Measurements from ENCODE around the gene CST9. TPM values are rescaled to one million over a fixed set of nuclear protein-coding genes. Genes with fewer than 3 reads are reported as not detected.

Gene CST9
- total and polyA plus RNA-seq, 2 of the 13 experiments (the other 11 are each of a cell fraction or from before 2014, with no cell fraction given): 0.07 TPM; not detected in 1

DNA sequence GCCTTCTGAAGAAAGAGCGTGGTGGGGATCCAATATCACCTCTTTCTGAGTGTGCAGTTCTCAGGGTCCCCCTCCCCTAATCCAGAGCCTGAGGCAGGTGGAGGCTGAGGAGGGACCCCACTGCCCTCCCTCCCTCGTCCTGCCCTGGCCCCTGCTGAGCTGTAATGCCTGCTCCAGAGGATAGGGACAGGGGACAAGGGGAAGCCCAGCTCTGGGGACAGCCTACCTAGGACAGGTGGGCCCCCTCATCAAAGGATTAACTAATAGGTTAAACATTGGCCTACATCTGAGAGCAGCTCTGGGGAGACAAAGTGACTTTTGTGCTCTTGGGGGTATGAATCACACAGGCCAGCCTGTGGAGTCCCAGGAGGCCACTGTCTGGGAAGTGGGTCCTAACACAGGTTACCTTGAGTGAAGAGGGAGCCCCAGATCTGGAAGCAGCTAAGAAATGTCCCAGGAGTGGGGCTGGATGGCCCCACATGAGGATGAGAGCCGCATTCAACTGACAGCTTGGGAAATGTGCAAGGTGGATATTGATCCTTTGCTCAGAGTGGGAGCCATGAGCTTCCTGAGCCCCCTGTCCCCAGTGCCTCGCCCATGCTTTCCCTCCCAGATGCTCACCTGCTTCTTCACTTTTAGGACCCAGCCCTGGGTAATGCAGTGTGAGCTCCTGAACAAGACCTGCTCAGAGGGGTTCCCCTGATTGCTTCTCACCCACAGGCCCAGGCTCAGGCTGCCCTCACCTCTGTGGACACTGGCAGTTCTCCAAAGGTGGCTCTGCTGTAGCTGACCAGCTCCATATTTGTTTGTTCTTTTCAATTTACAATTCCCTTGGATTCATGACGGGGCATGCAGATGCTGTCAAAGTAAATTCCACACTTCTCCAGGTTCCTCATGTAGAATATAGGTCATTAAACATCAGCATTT is 19.6 kb downstream of the CST9 start (continued):
- TF ChIP-seq, protein P1, sequence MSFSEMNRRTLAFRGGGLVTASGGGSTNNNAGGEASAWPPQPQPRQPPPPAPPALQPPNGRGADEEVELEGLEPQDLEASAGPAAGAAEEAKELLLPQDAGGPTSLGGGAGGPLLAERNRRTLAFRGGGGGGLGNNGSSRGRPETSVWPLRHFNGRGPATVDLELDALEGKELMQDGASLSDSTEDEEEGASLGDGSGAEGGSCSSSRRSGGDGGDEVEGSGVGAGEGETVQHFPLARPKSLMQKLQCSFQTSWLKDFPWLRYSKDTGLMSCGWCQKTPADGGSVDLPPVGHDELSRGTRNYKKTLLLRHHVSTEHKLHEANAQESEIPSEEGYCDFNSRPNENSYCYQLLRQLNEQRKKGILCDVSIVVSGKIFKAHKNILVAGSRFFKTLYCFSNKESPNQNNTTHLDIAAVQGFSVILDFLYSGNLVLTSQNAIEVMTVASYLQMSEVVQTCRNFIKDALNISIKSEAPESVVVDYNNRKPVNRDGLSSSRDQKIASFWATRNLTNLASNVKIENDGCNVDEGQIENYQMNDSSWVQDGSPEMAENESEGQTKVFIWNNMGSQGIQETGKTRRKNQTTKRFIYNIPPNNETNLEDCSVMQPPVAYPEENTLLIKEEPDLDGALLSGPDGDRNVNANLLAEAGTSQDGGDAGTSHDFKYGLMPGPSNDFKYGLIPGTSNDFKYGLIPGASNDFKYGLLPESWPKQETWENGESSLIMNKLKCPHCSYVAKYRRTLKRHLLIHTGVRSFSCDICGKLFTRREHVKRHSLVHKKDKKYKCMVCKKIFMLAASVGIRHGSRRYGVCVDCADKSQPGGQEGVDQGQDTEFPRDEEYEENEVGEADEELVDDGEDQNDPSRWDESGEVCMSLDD (CRISPR knock-in tag; IDR thresholded peaks at IDR 0.05; ENCODE audit: borderline replicate concordance): peak; percentile 64; the same call in 1 of the 2 replicates
- no peak for TF ChIP-seq ZNF496 (CRISPR knock-in tag; IDR thresholded peaks at IDR 0.05; ENCODE audit: insufficient replicate concordance)
- no peak for TF ChIP-seq HNRNPK (IDR thresholded peaks at IDR 0.05; ENCODE audit: low read depth, low read length, poor library complexity, severe bottlenecking)
- TF ChIP-seq, protein P2, sequence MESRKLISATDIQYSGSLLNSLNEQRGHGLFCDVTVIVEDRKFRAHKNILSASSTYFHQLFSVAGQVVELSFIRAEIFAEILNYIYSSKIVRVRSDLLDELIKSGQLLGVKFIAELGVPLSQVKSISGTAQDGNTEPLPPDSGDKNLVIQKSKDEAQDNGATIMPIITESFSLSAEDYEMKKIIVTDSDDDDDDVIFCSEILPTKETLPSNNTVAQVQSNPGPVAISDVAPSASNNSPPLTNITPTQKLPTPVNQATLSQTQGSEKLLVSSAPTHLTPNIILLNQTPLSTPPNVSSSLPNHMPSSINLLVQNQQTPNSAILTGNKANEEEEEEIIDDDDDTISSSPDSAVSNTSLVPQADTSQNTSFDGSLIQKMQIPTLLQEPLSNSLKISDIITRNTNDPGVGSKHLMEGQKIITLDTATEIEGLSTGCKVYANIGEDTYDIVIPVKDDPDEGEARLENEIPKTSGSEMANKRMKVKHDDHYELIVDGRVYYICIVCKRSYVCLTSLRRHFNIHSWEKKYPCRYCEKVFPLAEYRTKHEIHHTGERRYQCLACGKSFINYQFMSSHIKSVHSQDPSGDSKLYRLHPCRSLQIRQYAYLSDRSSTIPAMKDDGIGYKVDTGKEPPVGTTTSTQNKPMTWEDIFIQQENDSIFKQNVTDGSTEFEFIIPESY (CRISPR knock-in tag; IDR thresholded peaks at IDR 0.05): 0 out of 2 replicates have a peak, but pooled peaks have one; percentile 13
- TF ChIP-seq, protein P3, sequence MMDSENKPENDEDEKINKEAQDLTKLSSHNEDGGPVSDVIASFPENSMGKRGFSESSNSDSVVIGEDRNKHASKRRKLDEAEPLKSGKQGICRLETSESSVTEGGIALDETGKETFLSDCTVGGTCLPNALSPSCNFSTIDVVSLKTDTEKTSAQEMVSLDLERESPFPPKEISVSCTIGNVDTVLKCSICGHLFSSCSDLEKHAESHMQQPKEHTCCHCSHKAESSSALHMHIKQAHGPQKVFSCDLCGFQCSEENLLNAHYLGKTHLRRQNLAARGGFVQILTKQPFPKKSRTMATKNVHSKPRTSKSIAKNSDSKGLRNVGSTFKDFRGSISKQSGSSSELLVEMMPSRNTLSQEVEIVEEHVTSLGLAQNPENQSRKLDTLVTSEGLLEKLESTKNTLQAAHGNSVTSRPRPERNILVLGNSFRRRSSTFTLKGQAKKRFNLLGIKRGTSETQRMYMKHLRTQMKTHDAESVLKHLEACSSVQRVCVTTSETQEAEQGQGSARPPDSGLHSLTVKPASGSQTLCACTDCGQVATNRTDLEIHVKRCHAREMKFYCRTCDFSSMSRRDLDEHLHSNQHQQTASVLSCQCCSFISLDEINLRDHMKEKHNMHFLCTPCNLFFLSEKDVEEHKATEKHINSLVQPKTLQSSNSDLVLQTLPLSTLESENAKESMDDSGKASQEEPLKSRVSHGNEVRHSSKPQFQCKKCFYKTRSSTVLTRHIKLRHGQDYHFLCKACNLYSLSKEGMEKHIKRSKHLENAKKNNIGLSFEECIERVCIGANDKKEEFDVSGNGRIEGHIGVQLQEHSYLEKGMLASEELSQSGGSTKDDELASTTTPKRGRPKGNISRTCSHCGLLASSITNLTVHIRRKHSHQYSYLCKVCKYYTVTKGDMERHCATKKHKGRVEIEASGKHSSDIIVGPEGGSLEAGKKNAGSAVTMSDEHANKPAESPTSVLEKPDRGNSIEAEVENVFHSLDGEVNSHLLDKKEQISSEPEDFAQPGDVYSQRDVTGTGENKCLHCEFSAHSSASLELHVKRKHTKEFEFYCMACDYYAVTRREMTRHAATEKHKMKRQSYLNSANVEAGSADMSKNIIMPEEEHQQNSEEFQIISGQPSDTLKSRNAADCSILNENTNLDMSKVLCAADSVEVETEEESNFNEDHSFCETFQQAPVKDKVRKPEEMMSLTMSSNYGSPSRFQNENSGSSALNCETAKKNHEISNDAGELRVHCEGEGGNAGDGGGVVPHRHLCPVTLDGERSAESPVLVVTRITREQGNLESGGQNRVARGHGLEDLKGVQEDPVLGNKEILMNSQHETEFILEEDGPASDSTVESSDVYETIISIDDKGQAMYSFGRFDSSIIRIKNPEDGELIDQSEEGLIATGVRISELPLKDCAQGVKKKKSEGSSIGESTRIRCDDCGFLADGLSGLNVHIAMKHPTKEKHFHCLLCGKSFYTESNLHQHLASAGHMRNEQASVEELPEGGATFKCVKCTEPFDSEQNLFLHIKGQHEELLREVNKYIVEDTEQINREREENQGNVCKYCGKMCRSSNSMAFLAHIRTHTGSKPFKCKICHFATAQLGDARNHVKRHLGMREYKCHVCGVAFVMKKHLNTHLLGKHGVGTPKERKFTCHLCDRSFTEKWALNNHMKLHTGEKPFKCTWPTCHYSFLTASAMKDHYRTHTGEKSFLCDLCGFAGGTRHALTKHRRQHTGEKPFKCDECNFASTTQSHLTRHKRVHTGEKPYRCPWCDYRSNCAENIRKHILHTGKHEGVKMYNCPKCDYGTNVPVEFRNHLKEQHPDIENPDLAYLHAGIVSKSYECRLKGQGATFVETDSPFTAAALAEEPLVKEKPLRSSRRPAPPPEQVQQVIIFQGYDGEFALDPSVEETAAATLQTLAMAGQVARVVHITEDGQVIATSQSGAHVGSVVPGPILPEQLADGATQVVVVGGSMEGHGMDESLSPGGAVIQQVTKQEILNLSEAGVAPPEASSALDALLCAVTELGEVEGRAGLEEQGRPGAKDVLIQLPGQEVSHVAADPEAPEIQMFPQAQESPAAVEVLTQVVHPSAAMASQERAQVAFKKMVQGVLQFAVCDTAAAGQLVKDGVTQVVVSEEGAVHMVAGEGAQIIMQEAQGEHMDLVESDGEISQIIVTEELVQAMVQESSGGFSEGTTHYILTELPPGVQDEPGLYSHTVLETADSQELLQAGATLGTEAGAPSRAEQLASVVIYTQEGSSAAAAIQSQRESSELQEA (CRISPR knock-in tag; IDR thresholded peaks at IDR 0.05; ENCODE audit: not compliant biosample characterization): peak; percentile 14
- no peak for TF ChIP-seq PAWR (CRISPR knock-in tag; IDR thresholded peaks at IDR 0.05; ENCODE audit: borderline replicate concordance)
- TF ChIP-seq ZFAT (CRISPR knock-in tag; conservative IDR thresholded peaks at IDR 0.05): no peak
- TF ChIP-seq NFKBIZ (CRISPR knock-in tag; IDR thresholded peaks at IDR 0.05): peak; percentile 69; the same call in 1 of the 2 replicates
- TF ChIP-seq GTF2F1 (IDR thresholded peaks at IDR 0.05; ENCODE audit: low read length): 0 out of 2 replicates have a peak, but pooled peaks have one; percentile 20
- TF ChIP-seq, protein P4, sequence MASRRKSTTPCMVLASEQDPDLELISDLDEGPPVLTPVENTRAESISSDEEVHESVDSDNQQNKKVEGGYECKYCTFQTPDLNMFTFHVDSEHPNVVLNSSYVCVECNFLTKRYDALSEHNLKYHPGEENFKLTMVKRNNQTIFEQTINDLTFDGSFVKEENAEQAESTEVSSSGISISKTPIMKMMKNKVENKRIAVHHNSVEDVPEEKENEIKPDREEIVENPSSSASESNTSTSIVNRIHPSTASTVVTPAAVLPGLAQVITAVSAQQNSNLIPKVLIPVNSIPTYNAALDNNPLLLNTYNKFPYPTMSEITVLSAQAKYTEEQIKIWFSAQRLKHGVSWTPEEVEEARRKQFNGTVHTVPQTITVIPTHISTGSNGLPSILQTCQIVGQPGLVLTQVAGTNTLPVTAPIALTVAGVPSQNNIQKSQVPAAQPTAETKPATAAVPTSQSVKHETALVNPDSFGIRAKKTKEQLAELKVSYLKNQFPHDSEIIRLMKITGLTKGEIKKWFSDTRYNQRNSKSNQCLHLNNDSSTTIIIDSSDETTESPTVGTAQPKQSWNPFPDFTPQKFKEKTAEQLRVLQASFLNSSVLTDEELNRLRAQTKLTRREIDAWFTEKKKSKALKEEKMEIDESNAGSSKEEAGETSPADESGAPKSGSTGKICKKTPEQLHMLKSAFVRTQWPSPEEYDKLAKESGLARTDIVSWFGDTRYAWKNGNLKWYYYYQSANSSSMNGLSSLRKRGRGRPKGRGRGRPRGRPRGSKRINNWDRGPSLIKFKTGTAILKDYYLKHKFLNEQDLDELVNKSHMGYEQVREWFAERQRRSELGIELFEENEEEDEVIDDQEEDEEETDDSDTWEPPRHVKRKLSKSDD (CRISPR knock-in tag; IDR thresholded peaks at IDR 0.05; ENCODE audit: low read depth): 0 out of 2 replicates have a peak, but pooled peaks have one; percentile 22

Measured in HepG2 (cell line).